HG02970 (cell line): ENCODE results near the gene RC3H1.
"Not testable (repeated sequence)": the region's sequence is repeated elsewhere in the genome, so short reads cannot be mapped to it uniquely, and the experiment has no call there.

Experiments used
- ATAC-seq: cut with Tn5 transposase; IDR thresholded peaks from one replicate; pipeline ENCODE4 v1.9.1; 2021; ENCODE audit warnings: mild to moderate bottlenecking, moderate library complexity, moderate number of reproducible peaks; ENCODE audit not compliant: unreplicated experiment, low FRiP score

RC3H1 gene

GRCh38 chr1:173954179-173954578 is 68.0 kb downstream of the RC3H1 start:
- no peak for ATAC-seq

- ATAC-seq = no peak
Observed at GRCh38 chr1:173948594-173948993, 73.6 kb downstream of the RC3H1 start.

GRCh38 chr1:173946380-173946921 is 75.7 kb downstream of the RC3H1 start:
- ATAC-seq = no peak

GRCh38 chr1:173937062-173937461 is 85.1 kb downstream of the RC3H1 start:
- ATAC-seq = no peak

GRCh38 chr1:173934440-173934839 is 87.7 kb downstream of the RC3H1 start:
- ATAC-seq = no peak

GRCh38 chr1:173930541-173930940 is 91.6 kb downstream of the RC3H1 start:
- ATAC-seq = not testable (repeated sequence)

- no peak for ATAC-seq
Observed at GRCh38 chr1:173925306-173926242, 96.6 kb downstream of the RC3H1 start.

GRCh38 chr1:173920861-173921260 is 101.3 kb downstream of the RC3H1 start:
- no peak for ATAC-seq

GRCh38 chr1:173917635-173918493 is 104.3 kb downstream of the RC3H1 start:
- no peak for ATAC-seq

GRCh38 chr1:173917149-173917548 is 105.0 kb downstream of the RC3H1 start, which contains the start of gene SERPINC1:
SERPINC1 (minus strand) TSS chr1:173917327; CDS start chr1:173917259, 68 bp downstream.
- ATAC-seq = no peak

GRCh38 chr1:173916667-173917066 is 105.5 kb downstream of the RC3H1 start:
- no peak for ATAC-seq

- ATAC-seq = no peak
Observed at GRCh38 chr1:173915596-173915995, 106.6 kb downstream of the RC3H1 start.

- no peak for ATAC-seq
Observed at GRCh38 chr1:173914366-173914871, 107.7 kb downstream of the RC3H1 start.

GRCh38 chr1:173913111-173913510 is 109.0 kb downstream of the RC3H1 start:
- ATAC-seq = no peak

GRCh38 chr1:173903827-173904531 is 118.2 kb downstream of the RC3H1 start:
- ATAC-seq = no peak

GRCh38 chr1:173900992-173901391 is 121.2 kb downstream of the RC3H1 start:
- ATAC-seq = no peak

- no peak for ATAC-seq
Observed at GRCh38 chr1:173900427-173900826, 121.7 kb downstream of the RC3H1 start.

- ATAC-seq = no peak
Observed at GRCh38 chr1:173894189-173894588, 128.0 kb downstream of the RC3H1 start.

GRCh38 chr1:173893611-173894010 is 128.5 kb downstream of the RC3H1 start:
- no peak for ATAC-seq

GRCh38 chr1:173889885-173890284 is 132.3 kb downstream of the RC3H1 start:
- ATAC-seq = no peak
